HG02759 (cell line): Measurements from ENCODE around the gene WDR90.

Source experiments
- ATAC-seq: cut with Tn5 transposase; IDR thresholded peaks from one replicate; pipeline ENCODE4 v1.9.1; 2021; ENCODE audit warnings: mild to moderate bottlenecking, moderate library complexity; ENCODE audit not compliant: unreplicated experiment

Gene WDR90

DNA sequence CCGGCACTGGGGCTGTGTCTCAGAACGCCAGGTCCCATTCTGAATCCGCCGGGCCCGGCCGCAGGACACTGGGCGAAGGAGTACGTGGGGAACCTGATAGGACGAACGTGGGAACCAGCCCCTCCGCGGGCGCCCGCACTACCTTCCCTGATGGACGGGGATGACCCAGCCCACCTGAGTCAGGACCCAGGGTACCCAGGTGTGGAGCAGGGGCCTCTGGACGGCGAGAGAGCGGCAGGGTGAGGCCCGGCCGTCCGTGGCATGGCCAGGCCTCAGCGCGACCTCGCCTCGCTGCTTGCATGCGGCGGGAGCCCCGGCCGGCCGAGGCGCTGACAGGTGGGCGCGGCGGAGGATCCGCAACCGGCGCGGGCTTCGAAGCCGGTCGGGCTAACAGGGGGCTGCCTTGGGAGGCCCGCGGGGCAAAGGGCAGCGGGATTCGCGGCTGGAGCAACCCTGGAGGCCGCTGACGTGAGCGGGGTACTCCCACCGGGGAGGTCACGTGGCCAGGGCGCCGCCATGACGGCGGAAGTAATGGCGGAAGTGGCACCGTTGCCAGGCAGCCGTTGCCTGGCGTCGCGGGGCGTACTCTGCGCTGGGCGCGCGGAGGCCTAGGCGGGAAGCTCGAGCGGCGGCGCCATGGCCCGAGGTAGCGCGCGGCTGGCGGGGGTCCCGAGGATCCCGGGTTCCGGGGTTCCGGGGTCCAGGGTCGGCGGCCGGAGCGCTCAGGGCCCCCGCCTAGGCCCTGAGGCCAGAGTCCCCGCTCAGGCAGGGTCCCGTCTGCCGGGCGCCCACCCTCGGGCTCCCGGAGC, at the start of gene WDR90:
TSS of gene WDR90 (plus strand) at position 585 of the 809 bp plus-strand sequence. CDS start at position 637, 52 bp downstream.
- ATAC-seq = peak; percentile 83

DNA sequence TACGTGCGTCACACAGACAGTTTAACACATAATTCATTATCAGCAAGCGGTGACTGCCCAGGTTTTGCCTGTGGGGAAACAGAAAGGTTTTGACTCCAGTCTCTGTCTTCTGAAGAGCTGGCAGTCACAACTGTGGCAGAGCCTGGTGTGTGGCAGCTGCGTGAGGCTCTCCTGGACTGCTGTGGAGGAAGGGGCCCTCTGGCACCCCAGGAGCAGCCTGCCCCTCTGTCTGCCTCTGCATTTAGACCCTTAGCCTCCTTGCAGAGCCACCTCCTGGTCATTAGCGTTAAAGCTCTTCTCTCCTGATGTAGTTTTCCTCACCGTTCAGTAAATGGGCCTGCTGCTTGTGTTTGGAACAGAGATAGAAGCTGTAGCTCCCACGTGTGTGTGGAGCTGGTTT, 48.4 kb upstream of the WDR90 start:
- ATAC-seq = no peak

GRCh38 chr16:603933-604332, 45.2 kb upstream of the WDR90 start:
- ATAC-seq = no peak

- no peak for ATAC-seq
These were observed 42.4 kb upstream of the WDR90 start for GRCh38 chr16:606656-607307.

DNA sequence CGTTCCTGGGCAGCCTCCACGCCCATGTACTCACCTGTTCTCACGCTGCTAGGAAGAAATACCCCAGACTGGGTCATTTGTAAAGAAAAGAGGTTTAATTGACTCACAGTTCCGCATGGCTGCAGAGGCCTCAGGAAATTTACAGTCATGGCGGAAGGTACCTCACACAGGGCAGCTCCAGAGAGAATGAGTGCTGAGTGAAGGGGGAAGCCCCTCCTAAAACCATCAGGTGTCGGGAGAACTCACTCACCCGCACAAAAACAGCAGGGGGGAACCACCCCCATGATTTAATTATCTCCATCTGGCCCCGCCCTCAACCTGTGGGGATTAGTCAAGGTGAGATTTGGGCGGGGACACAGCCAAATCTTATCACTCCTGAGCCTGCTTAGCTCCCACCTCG, 41.1 kb upstream of the WDR90 start:
- ATAC-seq = no peak

GRCh38 chr16:609316-609715, 39.8 kb upstream of the WDR90 start:
- no peak for ATAC-seq

DNA sequence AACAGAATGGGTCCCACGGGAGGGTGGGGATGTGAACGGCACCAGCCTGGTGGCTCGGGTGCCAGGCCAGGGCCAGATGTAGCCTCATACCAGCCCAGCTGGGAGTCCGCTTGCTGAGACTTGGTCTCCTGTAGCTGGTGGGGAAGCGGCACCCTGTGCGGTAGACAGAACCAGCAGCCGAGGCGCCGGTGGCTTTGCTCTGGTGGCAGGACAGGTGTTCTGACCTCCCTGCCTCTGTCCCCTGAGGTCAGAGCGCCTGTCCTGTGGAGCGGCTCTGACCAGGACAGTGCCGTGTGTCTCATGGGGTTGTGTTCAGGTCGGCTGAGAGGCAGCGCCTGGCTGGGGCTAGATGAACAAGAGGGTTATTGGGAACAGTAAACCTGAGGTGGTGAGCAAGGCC, 39.2 kb upstream of the WDR90 start:
- ATAC-seq = no peak

DNA sequence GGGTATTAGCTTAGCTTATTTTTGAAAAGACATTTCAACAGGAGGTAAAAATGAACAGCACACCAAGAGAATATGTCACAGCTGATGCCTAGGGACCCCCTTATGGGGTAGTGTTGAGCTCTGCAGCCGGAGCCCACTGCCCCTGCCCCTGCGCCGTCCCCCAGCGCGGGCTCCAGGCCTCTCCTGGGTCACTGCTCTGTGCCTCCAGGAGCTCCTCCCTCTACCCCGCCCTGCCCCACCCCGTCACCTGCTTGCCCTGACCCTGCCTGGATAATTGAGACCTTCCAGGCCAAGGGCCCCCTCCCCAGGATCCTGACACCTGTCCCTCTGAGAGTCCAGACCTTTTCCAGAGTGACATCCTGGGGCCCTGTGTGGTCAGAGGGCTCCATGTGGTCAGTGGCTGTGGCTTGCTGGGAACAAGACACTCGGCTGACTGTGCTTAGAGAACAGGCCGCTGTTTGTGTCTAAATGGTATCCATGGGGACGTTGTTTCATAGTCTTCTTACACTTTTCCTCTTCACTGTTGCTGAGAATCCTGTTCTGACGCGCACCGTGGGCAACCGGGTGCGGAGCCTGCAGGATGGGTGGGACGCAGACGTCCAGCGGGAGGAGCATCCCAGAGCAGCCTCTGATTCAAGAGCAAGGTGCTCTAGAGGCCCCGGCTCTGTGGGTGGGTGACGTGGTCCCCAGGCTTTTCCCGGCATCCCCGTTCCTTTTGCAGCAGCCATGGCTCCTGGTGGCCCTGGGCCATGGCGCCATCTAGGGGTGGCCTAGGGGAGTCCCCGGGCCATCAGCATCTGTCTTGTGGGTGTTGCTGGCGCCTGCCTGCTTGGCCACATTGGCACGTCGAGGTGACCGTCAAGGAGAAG, 38.4 kb upstream of the WDR90 start:
- ATAC-seq = no peak

- ATAC-seq = no peak
These were observed 34.0 kb upstream of the WDR90 start for GRCh38 chr16:615122-615521.

- no peak for ATAC-seq
These were observed 32.2 kb upstream of the WDR90 start for GRCh38 chr16:616733-617586.

DNA sequence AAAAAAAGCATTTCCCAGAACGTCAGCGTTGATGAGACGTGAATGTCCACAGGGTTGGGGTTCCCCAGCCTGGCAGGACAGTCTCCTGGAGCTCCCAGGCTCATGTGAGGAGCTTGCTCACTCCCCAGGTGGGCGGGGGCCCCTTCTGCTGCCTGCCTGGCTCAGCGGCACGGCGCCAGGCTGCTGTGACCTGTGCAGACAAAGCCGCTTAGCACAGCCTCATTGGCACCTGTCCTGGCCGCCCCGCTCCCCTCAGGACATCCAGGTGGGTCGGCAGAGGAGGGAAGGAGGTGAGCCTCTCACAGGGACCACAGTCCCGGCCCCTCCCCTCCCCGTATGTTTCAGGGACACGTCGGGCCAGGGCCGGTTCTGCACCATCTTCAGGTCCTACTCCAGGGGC, 31.3 kb upstream of the WDR90 start:
- ATAC-seq = no peak

DNA sequence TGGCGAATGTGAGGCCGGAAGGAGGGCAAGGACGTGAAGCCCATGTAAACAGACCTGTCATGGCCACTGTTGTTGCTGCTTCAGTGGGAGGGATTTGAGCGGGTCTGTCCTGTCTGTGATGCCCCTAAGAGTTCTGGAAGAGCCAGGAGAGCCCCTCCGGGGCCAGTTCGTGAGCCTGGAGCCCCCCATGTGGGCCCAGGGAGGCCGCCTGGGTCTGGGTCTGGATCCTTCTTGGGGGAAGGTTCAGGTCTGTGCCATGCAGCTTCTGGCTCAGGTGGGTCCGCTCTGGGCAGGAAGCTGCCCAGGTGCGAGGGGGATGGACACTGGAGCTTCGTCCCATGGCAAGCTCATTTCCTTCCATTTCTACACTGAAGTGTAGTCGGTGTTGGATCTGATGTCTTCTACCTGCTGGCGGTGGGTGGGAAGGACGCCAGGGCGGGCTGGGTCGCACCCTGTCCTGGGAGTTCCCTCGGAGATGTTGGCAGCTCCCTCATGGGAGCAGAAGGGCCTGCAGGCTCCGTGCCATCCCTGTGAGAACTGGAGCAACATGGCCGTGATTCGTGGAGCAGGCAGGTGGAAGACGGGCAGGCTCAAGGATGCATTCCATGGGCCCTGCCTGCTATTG, 29.6 kb upstream of the WDR90 start:
- no peak for ATAC-seq

GRCh38 chr16:620700-621525, 28.3 kb upstream of the WDR90 start:
- no peak for ATAC-seq

DNA sequence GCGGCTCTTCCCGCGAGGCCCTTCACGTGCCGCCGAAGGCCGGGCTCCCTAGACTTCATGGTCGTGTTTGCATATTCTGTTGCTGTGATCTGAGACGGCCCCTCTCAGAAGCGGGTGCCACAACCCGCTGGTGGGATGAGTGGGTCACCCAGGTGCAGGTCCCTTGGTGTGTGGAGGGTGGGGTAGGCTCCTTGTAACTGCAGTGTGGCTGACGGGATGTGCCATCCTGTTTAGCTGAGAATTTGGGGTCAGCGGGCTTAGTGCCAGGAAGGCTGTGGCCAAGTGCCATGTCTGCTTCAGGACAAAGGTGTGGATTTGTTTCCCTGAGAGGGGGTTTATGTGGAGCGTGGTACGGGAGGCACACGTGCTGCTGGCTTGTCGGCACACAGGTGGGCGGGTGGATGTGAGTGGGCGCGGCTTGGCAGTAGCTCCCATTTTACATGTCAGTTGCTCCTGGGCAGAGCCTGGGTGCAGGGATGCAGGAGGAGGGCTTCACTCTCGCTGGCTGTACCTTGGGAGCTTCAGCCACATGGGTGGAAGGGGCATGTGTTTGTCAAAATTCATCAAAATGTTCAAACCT, 27.5 kb upstream of the WDR90 start:
- no peak for ATAC-seq

DNA sequence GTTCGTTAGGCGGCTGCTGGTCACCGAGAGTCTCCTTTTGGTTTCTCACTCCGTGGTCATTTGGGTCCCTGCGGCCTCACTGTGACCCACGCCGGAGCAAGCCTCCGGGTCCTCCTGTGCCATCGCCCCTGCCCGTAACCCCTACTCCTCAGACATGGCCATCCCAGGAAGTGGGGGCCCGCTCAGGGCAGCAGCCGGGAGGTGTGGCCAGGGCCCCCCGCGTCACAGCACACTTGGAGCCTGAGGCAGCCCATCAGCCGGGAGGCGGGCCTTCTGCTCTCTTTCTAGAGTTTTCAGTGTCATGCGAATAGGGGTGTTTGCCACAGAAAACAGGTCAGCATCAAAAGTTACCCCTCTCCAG, 26.3 kb upstream of the WDR90 start:
- ATAC-seq = no peak

GRCh38 chr16:624526-625070, 24.6 kb upstream of the WDR90 start:
- ATAC-seq = no peak

- ATAC-seq = no peak
These were observed 23.8 kb upstream of the WDR90 start for GRCh38 chr16:625117-625976.
